Breast epithelium (tissue), 3 donors: Measurements from ENCODE around the gene PSD4.

Experiments used
- POLR2A ChIP-seq: fragments of 450-650 bp; IDR thresholded peaks from one replicate; pipeline ENCODE4 v1.6.1; 2016; ENCODE audit warnings: antibody characterized with exemption, mild to moderate bottlenecking, moderate library complexity
- POLR2AphosphoS5 ChIP-seq, 3 donors: sonication (generic); formaldehyde crosslinking; IDR thresholded peaks; one replicate each; pipeline ENCODE4 v1.6.1; 2017; ENCODE audit warnings: antibody characterized with exemption in 3 of 3
- TF ChIP-seq, protein P1 (sequence below), 3 donors: fragments of 450-650 bp; IDR thresholded peaks; one replicate each; pipeline ENCODE4 v1.5.1; 2016 to 2017; ENCODE audit warnings: antibody characterized with exemption in 3 of 3, mild to moderate bottlenecking in 3 of 3, moderate library complexity in 3 of 3

DNA sequence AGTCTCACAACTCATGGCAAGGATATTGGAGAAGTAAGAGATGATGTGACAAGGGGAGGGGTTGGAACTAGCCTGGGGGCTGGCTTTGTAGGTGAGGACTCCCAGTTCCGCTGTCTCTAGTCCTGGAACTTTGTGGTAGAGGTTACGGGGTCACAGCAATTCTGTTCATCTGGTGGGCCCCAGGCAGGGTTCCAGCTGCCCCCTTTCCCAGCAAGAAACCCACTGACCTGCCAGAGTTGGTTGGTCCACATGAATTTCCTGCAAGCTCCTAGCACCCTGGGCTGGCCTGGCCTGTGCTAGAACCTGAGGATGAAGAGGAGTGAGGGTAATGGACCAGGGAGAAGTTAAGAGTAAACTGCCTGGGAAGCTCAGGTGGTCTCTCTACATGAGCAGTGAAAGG lies 41.3 kb downstream of the PSD4 start:
- TF ChIP-seq POLR2AphosphoS5 (IDR thresholded peaks at IDR 0.05) (no peak), POLR2A (no peak)
- TF ChIP-seq, protein P1, sequence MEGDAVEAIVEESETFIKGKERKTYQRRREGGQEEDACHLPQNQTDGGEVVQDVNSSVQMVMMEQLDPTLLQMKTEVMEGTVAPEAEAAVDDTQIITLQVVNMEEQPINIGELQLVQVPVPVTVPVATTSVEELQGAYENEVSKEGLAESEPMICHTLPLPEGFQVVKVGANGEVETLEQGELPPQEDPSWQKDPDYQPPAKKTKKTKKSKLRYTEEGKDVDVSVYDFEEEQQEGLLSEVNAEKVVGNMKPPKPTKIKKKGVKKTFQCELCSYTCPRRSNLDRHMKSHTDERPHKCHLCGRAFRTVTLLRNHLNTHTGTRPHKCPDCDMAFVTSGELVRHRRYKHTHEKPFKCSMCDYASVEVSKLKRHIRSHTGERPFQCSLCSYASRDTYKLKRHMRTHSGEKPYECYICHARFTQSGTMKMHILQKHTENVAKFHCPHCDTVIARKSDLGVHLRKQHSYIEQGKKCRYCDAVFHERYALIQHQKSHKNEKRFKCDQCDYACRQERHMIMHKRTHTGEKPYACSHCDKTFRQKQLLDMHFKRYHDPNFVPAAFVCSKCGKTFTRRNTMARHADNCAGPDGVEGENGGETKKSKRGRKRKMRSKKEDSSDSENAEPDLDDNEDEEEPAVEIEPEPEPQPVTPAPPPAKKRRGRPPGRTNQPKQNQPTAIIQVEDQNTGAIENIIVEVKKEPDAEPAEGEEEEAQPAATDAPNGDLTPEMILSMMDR (IDR thresholded peaks at IDR 0.05), result no peak
